WTC11 (cell line): Measurements from ENCODE around the gene FNDC1. TPM values are rescaled to one million over a fixed set of nuclear protein-coding genes. Genes with fewer than 3 reads are reported as not detected.
A peak's percentile ranks its signal among the peaks of the same experiment; 100 is the strongest.

Experiments
- ATAC-seq: fragments of 200-7000 bp; cut with Tn5 transposase; 2 replicates; pipeline ENCODE4 v1.10.0; 2021; ENCODE audit warnings: mild to moderate bottlenecking, moderate library complexity
- CTCF ChIA-PET: fragments of 300-600 bp; sonication (Branson Sonifier 250); formaldehyde crosslinking; loops from one replicate; lab custom pipeline; 2021; ENCODE audit warnings: antibody characterized with exemption; lab: Charles Lee
- POLR2A ChIA-PET: fragments of 350-600 bp; sonication (Branson Sonifier 250); formaldehyde crosslinking; loops from one replicate; lab custom pipeline; 2021; ENCODE audit warnings: antibody characterized with exemption; lab: Charles Lee
- DNase-seq: peaks from one replicate; pipeline ENCODE4 v3.0.0; 2021; ENCODE audit warnings: low spot score
- H3K27ac Mint-ChIP-seq: 2 replicates; pipeline ENCODE4 v1.8.0; 2021; ENCODE audit warnings: mixed read lengths
- H3K27me3 Mint-ChIP-seq: 2 replicates; pipeline ENCODE4 v1.8.0; 2021; ENCODE audit warnings: low read depth, mild to moderate bottlenecking, moderate library complexity, mixed read lengths
- H3K36me3 Mint-ChIP-seq: 2 replicates; pipeline ENCODE4 v1.8.0; 2021; ENCODE audit warnings: mixed read lengths
- H3K4me1 Mint-ChIP-seq: 2 replicates; pipeline ENCODE4 v1.8.0; 2022; ENCODE audit warnings: mixed read lengths
- H3K4me3 Mint-ChIP-seq: 2 replicates; pipeline ENCODE4 v1.8.0; 2021; ENCODE audit warnings: mild to moderate bottlenecking, moderate library complexity, mixed read lengths
- H3K9me3 Mint-ChIP-seq: 2 replicates; pipeline ENCODE4 v1.8.0; 2021; ENCODE audit warnings: mixed read lengths
- CREM ChIP-seq: sonication (generic); formaldehyde crosslinking; IDR thresholded peaks from 2 replicates; pipeline ENCODE4 v1.8.1; 2022; ENCODE audit warnings: mild to moderate bottlenecking, missing genetic modification reagents, moderate library complexity
- ELF4 ChIP-seq: sonication (generic); formaldehyde crosslinking; IDR thresholded peaks from 2 replicates; pipeline ENCODE4 v1.8.1; 2022; ENCODE audit warnings: low read depth, mild to moderate bottlenecking, moderate library complexity, missing genetic modification reagents
- FOXJ3 ChIP-seq: sonication (generic); formaldehyde crosslinking; IDR thresholded peaks from 2 replicates; pipeline ENCODE4 v1.9.0; 2021; ENCODE audit warnings: missing genetic modification reagents, mild to moderate bottlenecking, borderline replicate concordance
- GTF2I ChIP-seq: fragments of 250-450 bp; sonication (Bioruptor Pico); conservative IDR thresholded peaks from 2 replicates; pipeline ENCODE4 v1.4.0; 2021; ENCODE audit warnings: mild to moderate bottlenecking
- NFYB ChIP-seq: sonication (generic); formaldehyde crosslinking; conservative IDR thresholded peaks from 2 replicates; pipeline ENCODE4 v1.8.0; 2022; ENCODE audit warnings: low read depth, missing genetic modification reagents
- SOX15 ChIP-seq: fragments of 250-450 bp; sonication (Bioruptor Pico); IDR thresholded peaks from 2 replicates; pipeline ENCODE4 v1.9.0; 2021; ENCODE audit warnings: mild to moderate bottlenecking
- TEAD1 ChIP-seq: sonication (generic); formaldehyde crosslinking; IDR thresholded peaks from 2 replicates; pipeline ENCODE4 v1.8.0; 2022; ENCODE audit warnings: mild to moderate bottlenecking, missing genetic modification reagents
- TEAD4 ChIP-seq: sonication (generic); formaldehyde crosslinking; IDR thresholded peaks from 2 replicates; pipeline ENCODE4 v1.8.0; 2022; ENCODE audit warnings: mild to moderate bottlenecking, missing genetic modification reagents
- total RNA-seq: library from RNA; stranded (reverse); gene quantifications from 3 replicates; pipeline ENCODE4 v1.2.3, GENCODE V29; 2021
- TF ChIP-seq, protein P1 (sequence below): sonication (generic); formaldehyde crosslinking; IDR thresholded peaks from 2 replicates; pipeline ENCODE4 v1.8.1; 2022; ENCODE audit warnings: mild to moderate bottlenecking, missing genetic modification reagents, moderate library complexity, borderline replicate concordance
- TF ChIP-seq, protein P2 (sequence below): fragments of 200-600 bp; IDR thresholded peaks from 2 replicates; pipeline ENCODE4 v1.8.0; 2022; ENCODE audit warnings: antibody characterized with exemption
- TF ChIP-seq, protein P3 (sequence below): sonication (generic); formaldehyde crosslinking; IDR thresholded peaks from 2 replicates; pipeline ENCODE4 v1.8.0; 2022; ENCODE audit warnings: mild to moderate bottlenecking, missing genetic modification reagents
- TF ChIP-seq, protein P4 (sequence below): sonication (generic); formaldehyde crosslinking; IDR thresholded peaks from 2 replicates; pipeline ENCODE4 v1.8.1; 2022; ENCODE audit warnings: mild to moderate bottlenecking, moderate library complexity, missing genetic modification reagents
- TF ChIP-seq, protein P5 (sequence below): sonication (generic); formaldehyde crosslinking; IDR thresholded peaks from 2 replicates; pipeline ENCODE4 v1.8.1; 2023; ENCODE audit warnings: mild to moderate bottlenecking, missing genetic modification reagents, moderate library complexity
- TF ChIP-seq, protein P6 (sequence below): sonication (generic); formaldehyde crosslinking; IDR thresholded peaks from 2 replicates; pipeline ENCODE4 v1.8.0; 2022; ENCODE audit warnings: missing genetic modification reagents

FNDC1 gene
- total RNA-seq, 1 experiment from 2014 or later = 0.44 TPM

DNA sequence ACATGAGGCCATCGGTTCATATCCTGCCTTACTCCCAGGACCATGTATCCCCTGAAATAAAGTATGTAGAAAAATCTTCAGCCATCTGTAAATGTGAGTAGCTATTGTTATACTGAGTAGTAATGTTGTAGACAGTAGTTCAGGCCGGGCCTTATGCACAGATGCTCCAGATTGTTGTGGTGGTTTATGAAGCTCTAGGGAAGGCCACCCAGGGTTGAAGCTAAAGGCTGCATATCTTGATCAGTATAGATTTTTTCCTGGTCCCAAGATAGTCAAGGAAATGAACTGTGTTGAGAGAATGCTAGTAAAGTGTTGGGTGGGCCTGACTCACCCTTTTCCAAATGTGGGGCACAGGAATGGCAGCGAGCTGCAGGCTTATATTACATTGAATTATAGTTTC, 81.4 kb downstream of the FNDC1 start (continued):
- TF ChIP-seq, protein P1, sequence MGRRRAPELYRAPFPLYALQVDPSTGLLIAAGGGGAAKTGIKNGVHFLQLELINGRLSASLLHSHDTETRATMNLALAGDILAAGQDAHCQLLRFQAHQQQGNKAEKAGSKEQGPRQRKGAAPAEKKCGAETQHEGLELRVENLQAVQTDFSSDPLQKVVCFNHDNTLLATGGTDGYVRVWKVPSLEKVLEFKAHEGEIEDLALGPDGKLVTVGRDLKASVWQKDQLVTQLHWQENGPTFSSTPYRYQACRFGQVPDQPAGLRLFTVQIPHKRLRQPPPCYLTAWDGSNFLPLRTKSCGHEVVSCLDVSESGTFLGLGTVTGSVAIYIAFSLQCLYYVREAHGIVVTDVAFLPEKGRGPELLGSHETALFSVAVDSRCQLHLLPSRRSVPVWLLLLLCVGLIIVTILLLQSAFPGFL (CRISPR knock-in tag) = no peak
- no peak for TF ChIP-seq TEAD4
- no peak for TF ChIP-seq GTF2I (CRISPR knock-in tag)
- TF ChIP-seq, all 79 proteins: peak for 0

DNA sequence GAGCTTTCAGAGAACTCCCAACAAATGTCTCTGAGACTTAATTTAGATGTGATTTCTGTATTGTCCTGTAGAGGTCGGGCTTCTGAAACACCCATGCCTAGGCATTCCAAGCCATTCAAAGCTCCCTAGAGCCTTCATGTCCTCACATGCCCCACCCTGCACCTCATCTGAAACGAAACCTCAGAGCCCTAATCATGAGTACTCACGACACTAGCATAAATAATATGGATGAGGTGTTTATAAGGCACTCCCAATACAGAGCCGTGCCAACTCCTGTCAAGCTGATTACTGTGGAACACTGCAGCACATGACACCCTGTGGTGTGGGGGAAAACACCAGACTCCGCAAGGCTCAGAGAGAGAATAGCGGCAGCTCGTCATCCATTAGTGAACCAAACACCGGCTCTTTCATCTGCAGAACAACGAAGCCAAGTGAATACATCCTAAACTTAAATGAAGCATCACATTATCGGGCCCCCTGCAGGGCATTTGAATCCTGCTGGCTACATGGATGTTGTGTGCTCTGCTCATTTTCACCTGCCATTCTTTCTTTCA, 83.8 kb downstream of the FNDC1 start:
- H3K27me3 Mint-ChIP-seq = peaks cover 11% of the 10 kb centered on the region
- CTCF ChIA-PET = interaction anchor here (0.6 to 1.8 kb wide), 64 partner anchors 9 to 427 kb away, joined by 3 to 25 read pairs (median 4); partner anchors contain the start of gene FNDC1
- ATAC-seq (peak; percentile 97), DNase-seq (peak; percentile 25)
- POLR2A ChIA-PET = no interaction called here
- H3K4me3 Mint-ChIP-seq = no peak overlapping the region
- no peak overlapping the region for H3K27ac Mint-ChIP-seq
- H3K36me3 Mint-ChIP-seq = no peaks in the 10 kb centered on the region
- H3K9me3 Mint-ChIP-seq = peaks cover 7% of the 10 kb centered on the region
- H3K4me1 Mint-ChIP-seq = peaks cover 4% of the 10 kb centered on the region
- TF ChIP-seq, protein P2, sequence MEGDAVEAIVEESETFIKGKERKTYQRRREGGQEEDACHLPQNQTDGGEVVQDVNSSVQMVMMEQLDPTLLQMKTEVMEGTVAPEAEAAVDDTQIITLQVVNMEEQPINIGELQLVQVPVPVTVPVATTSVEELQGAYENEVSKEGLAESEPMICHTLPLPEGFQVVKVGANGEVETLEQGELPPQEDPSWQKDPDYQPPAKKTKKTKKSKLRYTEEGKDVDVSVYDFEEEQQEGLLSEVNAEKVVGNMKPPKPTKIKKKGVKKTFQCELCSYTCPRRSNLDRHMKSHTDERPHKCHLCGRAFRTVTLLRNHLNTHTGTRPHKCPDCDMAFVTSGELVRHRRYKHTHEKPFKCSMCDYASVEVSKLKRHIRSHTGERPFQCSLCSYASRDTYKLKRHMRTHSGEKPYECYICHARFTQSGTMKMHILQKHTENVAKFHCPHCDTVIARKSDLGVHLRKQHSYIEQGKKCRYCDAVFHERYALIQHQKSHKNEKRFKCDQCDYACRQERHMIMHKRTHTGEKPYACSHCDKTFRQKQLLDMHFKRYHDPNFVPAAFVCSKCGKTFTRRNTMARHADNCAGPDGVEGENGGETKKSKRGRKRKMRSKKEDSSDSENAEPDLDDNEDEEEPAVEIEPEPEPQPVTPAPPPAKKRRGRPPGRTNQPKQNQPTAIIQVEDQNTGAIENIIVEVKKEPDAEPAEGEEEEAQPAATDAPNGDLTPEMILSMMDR = peak; percentile 61
- TF ChIP-seq, protein P3, sequence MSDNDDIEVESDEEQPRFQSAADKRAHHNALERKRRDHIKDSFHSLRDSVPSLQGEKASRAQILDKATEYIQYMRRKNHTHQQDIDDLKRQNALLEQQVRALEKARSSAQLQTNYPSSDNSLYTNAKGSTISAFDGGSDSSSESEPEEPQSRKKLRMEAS (CRISPR knock-in tag) = 0 out of 2 replicates have a peak, but pooled peaks have one; percentile 17
- TF ChIP-seq TEAD1 (CRISPR knock-in tag) (peak; percentile 21; the same call in 1 of the 2 replicates), SOX15 (no peak)

DNA sequence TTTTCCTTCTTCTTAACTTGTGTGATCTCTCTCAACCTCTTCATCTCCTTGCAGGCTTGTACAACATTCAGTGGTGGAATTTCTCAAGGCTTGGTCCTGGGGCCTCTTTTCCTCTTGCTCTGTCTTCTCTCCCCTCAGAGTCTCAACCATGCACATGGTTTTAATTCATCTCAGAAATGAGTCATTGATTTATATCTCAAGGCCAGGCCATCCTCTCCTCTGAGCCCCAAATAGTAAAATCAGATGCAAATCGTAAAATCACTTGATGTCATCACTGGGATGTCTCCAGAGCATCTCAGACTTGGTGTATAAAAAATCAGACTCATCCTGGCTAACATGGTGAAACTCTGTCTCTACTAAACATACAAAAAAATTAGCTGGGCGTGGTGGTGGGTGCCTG, 85.0 kb downstream of the FNDC1 start:
- Mint-ChIP-seq H3K27me3 (peaks cover 11% of the 10 kb centered on the region), H3K27ac (no peak overlapping the region), H3K9me3 (peaks cover 7% of the 10 kb centered on the region), H3K4me3 (no peak overlapping the region), H3K4me1 (peaks cover 4% of the 10 kb centered on the region), H3K36me3 (no peaks in the 10 kb centered on the region)
- CTCF ChIA-PET = interaction anchor here (1.4 to 1.8 kb wide), 3 partner anchors 44 to 136 kb away, joined by 3 to 6 read pairs (median 4); no protein-coding TSS in a partner anchor
- ATAC-seq = no peak
- POLR2A ChIA-PET = no interaction called here
- DNase-seq = no peak
- no peak for TF ChIP-seq ELF4 (CRISPR knock-in tag)
- TF ChIP-seq NFYB (CRISPR knock-in tag) = no peak
- no peak for TF ChIP-seq FOXJ3 (CRISPR knock-in tag)
- TF ChIP-seq, protein P4, sequence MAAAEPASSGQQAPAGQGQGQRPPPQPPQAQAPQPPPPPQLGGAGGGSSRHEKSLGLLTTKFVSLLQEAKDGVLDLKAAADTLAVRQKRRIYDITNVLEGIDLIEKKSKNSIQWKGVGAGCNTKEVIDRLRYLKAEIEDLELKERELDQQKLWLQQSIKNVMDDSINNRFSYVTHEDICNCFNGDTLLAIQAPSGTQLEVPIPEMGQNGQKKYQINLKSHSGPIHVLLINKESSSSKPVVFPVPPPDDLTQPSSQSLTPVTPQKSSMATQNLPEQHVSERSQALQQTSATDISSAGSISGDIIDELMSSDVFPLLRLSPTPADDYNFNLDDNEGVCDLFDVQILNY (CRISPR knock-in tag) = no peak
- no peak for TF ChIP-seq SOX15
- TF ChIP-seq, protein P1 (CRISPR knock-in tag) = no peak
- no peak for TF ChIP-seq CREM
- TF ChIP-seq, protein P5, sequence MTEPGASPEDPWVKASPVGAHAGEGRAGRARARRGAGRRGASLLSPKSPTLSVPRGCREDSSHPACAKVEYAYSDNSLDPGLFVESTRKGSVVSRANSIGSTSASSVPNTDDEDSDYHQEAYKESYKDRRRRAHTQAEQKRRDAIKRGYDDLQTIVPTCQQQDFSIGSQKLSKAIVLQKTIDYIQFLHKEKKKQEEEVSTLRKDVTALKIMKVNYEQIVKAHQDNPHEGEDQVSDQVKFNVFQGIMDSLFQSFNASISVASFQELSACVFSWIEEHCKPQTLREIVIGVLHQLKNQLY = no peak
- TF ChIP-seq, protein P6, sequence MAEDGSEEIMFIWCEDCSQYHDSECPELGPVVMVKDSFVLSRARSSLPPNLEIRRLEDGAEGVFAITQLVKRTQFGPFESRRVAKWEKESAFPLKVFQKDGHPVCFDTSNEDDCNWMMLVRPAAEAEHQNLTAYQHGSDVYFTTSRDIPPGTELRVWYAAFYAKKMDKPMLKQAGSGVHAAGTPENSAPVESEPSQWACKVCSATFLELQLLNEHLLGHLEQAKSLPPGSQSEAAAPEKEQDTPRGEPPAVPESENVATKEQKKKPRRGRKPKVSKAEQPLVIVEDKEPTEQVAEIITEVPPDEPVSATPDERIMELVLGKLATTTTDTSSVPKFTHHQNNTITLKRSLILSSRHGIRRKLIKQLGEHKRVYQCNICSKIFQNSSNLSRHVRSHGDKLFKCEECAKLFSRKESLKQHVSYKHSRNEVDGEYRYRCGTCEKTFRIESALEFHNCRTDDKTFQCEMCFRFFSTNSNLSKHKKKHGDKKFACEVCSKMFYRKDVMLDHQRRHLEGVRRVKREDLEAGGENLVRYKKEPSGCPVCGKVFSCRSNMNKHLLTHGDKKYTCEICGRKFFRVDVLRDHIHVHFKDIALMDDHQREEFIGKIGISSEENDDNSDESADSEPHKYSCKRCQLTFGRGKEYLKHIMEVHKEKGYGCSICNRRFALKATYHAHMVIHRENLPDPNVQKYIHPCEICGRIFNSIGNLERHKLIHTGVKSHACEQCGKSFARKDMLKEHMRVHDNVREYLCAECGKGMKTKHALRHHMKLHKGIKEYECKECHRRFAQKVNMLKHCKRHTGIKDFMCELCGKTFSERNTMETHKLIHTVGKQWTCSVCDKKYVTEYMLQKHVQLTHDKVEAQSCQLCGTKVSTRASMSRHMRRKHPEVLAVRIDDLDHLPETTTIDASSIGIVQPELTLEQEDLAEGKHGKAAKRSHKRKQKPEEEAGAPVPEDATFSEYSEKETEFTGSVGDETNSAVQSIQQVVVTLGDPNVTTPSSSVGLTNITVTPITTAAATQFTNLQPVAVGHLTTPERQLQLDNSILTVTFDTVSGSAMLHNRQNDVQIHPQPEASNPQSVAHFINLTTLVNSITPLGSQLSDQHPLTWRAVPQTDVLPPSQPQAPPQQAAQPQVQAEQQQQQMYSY = no peak
